Measurements from ENCODE around the gene SPATA21. TPM values are rescaled to one million over a fixed set of nuclear protein-coding genes. Genes with fewer than 3 reads are reported as not detected.

Gene SPATA21
- polyA plus RNA-seq, 1 donor from 2014 or later = 0.15 TPM

GRCh38 chr1:16461681-16462080, 24.5 kb upstream of the SPATA21 start:
- H2AFZ ChIP-seq (ENCODE audit: low read depth, low read length) = no peak overlapping the region
- no peak overlapping the region for H3K9ac ChIP-seq (ENCODE audit: low read length)
- no peaks in the 10 kb centered on the region for H3K36me3 ChIP-seq (ENCODE audit: insufficient read depth, low read length)

GRCh38 chr1:16459352-16459925, 22.2 kb upstream of the SPATA21 start:
- no peak overlapping the region for H3K4me3 ChIP-seq (ENCODE audit: low read length)
- H3F3A ChIP-seq (ENCODE audit: insufficient read depth, low read length, poor library complexity, severe bottlenecking) = no peaks in the 10 kb centered on the region
- no peaks in the 10 kb centered on the region for H3K9me2 ChIP-seq (ENCODE audit: insufficient read depth, low read length)
- no peak overlapping the region for H3K9ac ChIP-seq (ENCODE audit: low read length)
- no peaks in the 10 kb centered on the region for H3K9me3 ChIP-seq (ENCODE audit: low read length)
- no peak overlapping the region for H3K27ac ChIP-seq (ENCODE audit: low read length)
- no peaks in the 10 kb centered on the region for H4K20me1 ChIP-seq (ENCODE audit: insufficient read depth)
- no peaks in the 10 kb centered on the region for H3K79me2 ChIP-seq (replicated peaks; ENCODE audit: insufficient read depth, low read length)
- H3K27me3 ChIP-seq (ENCODE audit: insufficient read depth, low read depth, low read length) = no peaks in the 10 kb centered on the region
- H2AFZ ChIP-seq (ENCODE audit: low read depth, low read length) = no peak overlapping the region
- H3K36me3 ChIP-seq (ENCODE audit: insufficient read depth, low read length) = no peaks in the 10 kb centered on the region
- H3K4me2 ChIP-seq (ENCODE audit: low read length) = no peak overlapping the region
- TF ChIP-seq SMC3 (conservative IDR thresholded peaks at IDR 0.05; ENCODE audit: poor library complexity) (no peak), REST (IDR thresholded peaks at IDR 0.05; ENCODE audit: borderline replicate concordance) (no peak), TAF1 (IDR thresholded peaks at IDR 0.05; ENCODE audit: low read depth) (no peak), POLR2AphosphoS5 (IDR thresholded peaks at IDR 0.05) (no peak), EP300 (conservative IDR thresholded peaks at IDR 0.05; ENCODE audit: poor library complexity, severe bottlenecking) (no peak), RAD21 (conservative IDR thresholded peaks at IDR 0.05) (no peak), EZH2 (IDR thresholded peaks at IDR 0.05; ENCODE audit: borderline replicate concordance, insufficient read depth, low read length, poor library complexity, severe bottlenecking) (no peak)

More at GRCh38 chr1:16461681-16462080, 24.5 kb upstream of the SPATA21 start:
- Histone ChIP-seq H3K79me2 (replicated peaks; ENCODE audit: insufficient read depth, low read length) (no peaks in the 10 kb centered on the region), H3K27me3 (ENCODE audit: insufficient read depth, low read depth, low read length) (no peaks in the 10 kb centered on the region), H3K27ac (ENCODE audit: low read length) (no peak overlapping the region), H4K20me1 (ENCODE audit: insufficient read depth) (no peaks in the 10 kb centered on the region), H3K4me3 (ENCODE audit: low read length) (no peak overlapping the region), H3K9me2 (ENCODE audit: insufficient read depth, low read length) (no peaks in the 10 kb centered on the region), H3K9me3 (ENCODE audit: low read length) (no peaks in the 10 kb centered on the region), H3K4me2 (ENCODE audit: low read length) (no peak overlapping the region), H3F3A (ENCODE audit: insufficient read depth, low read length, poor library complexity, severe bottlenecking) (no peaks in the 10 kb centered on the region)
- TF ChIP-seq SMC3 (conservative IDR thresholded peaks at IDR 0.05; ENCODE audit: poor library complexity) (no peak), TAF1 (IDR thresholded peaks at IDR 0.05; ENCODE audit: low read depth) (no peak), POLR2AphosphoS5 (IDR thresholded peaks at IDR 0.05) (no peak), MXI1 (conservative IDR thresholded peaks at IDR 0.05; ENCODE audit: poor library complexity, severe bottlenecking) (no peak), EZH2 (IDR thresholded peaks at IDR 0.05; ENCODE audit: borderline replicate concordance, insufficient read depth, low read length, poor library complexity, severe bottlenecking) (no peak), REST (IDR thresholded peaks at IDR 0.05; ENCODE audit: borderline replicate concordance) (no peak), CTCF (IDR thresholded peaks at IDR 0.05; ENCODE audit: poor library complexity, severe bottlenecking) (no peak), RAD21 (conservative IDR thresholded peaks at IDR 0.05) (no peak), EP300 (conservative IDR thresholded peaks at IDR 0.05; ENCODE audit: poor library complexity, severe bottlenecking) (no peak)

Data from neural cell (in vitro differentiated cells).